ENCODE data around the gene MED13L. TPM values are rescaled to one million over a fixed set of nuclear protein-coding genes. Genes with fewer than 3 reads are reported as not detected.
A peak's percentile ranks its signal among the peaks of the same experiment; 100 is the strongest.

Gene MED13L
- total RNA-seq, 1 donor from 2014 or later, result 89.0 TPM

GRCh38 chr12:116184763-116185162 lies 92.7 kb downstream of the MED13L start:
- DNase-seq (ENCODE audit: low read depth, low spot score), result no peak
- Mint-ChIP-seq H3K27ac (ENCODE audit: unreplicated experiment) (no peak overlapping the region), H3K4me3 (no peak overlapping the region), H3K36me3 (ENCODE audit: low read depth) (no peaks in the 10 kb centered on the region), H3K4me1 (peaks cover 68% of the 10 kb centered on the region), H3K27me3 (ENCODE audit: low read depth) (no peaks in the 10 kb centered on the region), H3K9me3 (no peaks in the 10 kb centered on the region)
- no peak for TF ChIP-seq CTCF (conservative IDR thresholded peaks at IDR 0.05)

GRCh38 chr12:116183741-116184141 lies 93.8 kb downstream of the MED13L start:
- H3K36me3 Mint-ChIP-seq (ENCODE audit: low read depth), result no peaks in the 10 kb centered on the region
- no peak for DNase-seq (ENCODE audit: low read depth, low spot score)
- no peak overlapping the region for H3K27ac Mint-ChIP-seq (ENCODE audit: unreplicated experiment)
- H3K9me3 Mint-ChIP-seq, result no peaks in the 10 kb centered on the region
- H3K4me1 Mint-ChIP-seq, result peaks cover 65% of the 10 kb centered on the region
- TF ChIP-seq CTCF (conservative IDR thresholded peaks at IDR 0.05), result no peak
- H3K27me3 Mint-ChIP-seq (ENCODE audit: low read depth), result no peaks in the 10 kb centered on the region
- H3K4me3 Mint-ChIP-seq, result peak overlapping the region; percentile 47

GRCh38 chr12:116182359-116183063 lies 95.0 kb downstream of the MED13L start:
- TF ChIP-seq CTCF (conservative IDR thresholded peaks at IDR 0.05), result no peak
- Mint-ChIP-seq H3K27me3 (ENCODE audit: low read depth) (no peaks in the 10 kb centered on the region), H3K4me1 (peaks cover 55% of the 10 kb centered on the region), H3K27ac (ENCODE audit: unreplicated experiment) (no peak overlapping the region), H3K4me3 (no peak overlapping the region), H3K9me3 (no peaks in the 10 kb centered on the region), H3K36me3 (ENCODE audit: low read depth) (no peaks in the 10 kb centered on the region)
- no peak for DNase-seq (ENCODE audit: low read depth, low spot score)

- Mint-ChIP-seq H3K27me3 (ENCODE audit: low read depth) (no peaks in the 10 kb centered on the region), H3K4me1 (peaks cover 43% of the 10 kb centered on the region), H3K9me3 (no peaks in the 10 kb centered on the region), H3K36me3 (ENCODE audit: low read depth) (no peaks in the 10 kb centered on the region), H3K27ac (ENCODE audit: unreplicated experiment) (no peak overlapping the region), H3K4me3 (no peak overlapping the region)
- no peak for TF ChIP-seq CTCF (conservative IDR thresholded peaks at IDR 0.05)
- no peak for DNase-seq (ENCODE audit: low read depth, low spot score)
Observed at GRCh38 chr12:116180448-116180847, 97.0 kb downstream of the MED13L start.

- no peak for DNase-seq (ENCODE audit: low read depth, low spot score)
- Mint-ChIP-seq H3K9me3 (no peaks in the 10 kb centered on the region), H3K27ac (ENCODE audit: unreplicated experiment) (no peak overlapping the region), H3K27me3 (ENCODE audit: low read depth) (no peaks in the 10 kb centered on the region), H3K4me3 (no peak overlapping the region), H3K36me3 (ENCODE audit: low read depth) (no peaks in the 10 kb centered on the region), H3K4me1 (peaks cover 36% of the 10 kb centered on the region)
- no peak for TF ChIP-seq CTCF (conservative IDR thresholded peaks at IDR 0.05)
Observed at GRCh38 chr12:116179384-116179783, 98.1 kb downstream of the MED13L start.

Data from neural crest cell (in vitro differentiated cells).